Measurements from ENCODE around the gene TMEM54.
"Not testable (repeated sequence)": the region's sequence is repeated elsewhere in the genome, so short reads cannot be mapped to it uniquely, and the experiment has no call there.

Gene TMEM54

GRCh38 chr1:32927441-32927840 is 26.3 kb upstream of the TMEM54 start:
- H3K27me3 Mint-ChIP-seq, result peaks cover 42% of the 10 kb centered on the region
- no peak overlapping the region for H3K27ac Mint-ChIP-seq
- H3K9me3 Mint-ChIP-seq, result peaks cover 4% of the 10 kb centered on the region
- peaks cover 25% of the 10 kb centered on the region for H3K4me1 Mint-ChIP-seq
- no peak overlapping the region for H3K4me3 Mint-ChIP-seq
- H3K36me3 Mint-ChIP-seq, result no peaks in the 10 kb centered on the region
- no peak for ATAC-seq

DNA sequence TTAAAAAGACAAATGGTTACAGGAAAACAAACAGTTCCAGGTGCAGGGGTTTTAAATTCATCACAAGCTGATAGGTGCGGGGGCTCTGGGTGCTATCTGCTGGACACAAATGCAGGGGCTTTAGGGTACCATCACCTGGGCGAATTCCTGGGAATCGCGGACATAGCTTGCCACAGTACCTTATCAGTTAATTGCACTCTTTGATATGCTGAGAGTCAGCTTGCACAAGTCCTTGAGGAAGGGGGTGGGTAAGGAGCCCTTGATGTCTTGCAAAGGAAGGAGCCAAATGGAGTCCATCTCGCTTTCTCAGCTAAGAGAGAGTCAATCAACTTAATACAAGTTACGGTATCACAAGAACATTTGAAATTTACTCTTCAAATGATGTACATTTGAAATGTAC is 25.4 kb upstream of the TMEM54 start:
- Mint-ChIP-seq H3K4me1 (peaks cover 25% of the 10 kb centered on the region), H3K36me3 (no peaks in the 10 kb centered on the region), H3K9me3 (peaks cover 4% of the 10 kb centered on the region), H3K27ac (no peak overlapping the region), H3K4me3 (no peak overlapping the region), H3K27me3 (peaks cover 51% of the 10 kb centered on the region)
- ATAC-seq, result no peak

GRCh38 chr1:32925403-32926162 is 24.4 kb upstream of the TMEM54 start:
- peaks cover 25% of the 10 kb centered on the region for H3K4me1 Mint-ChIP-seq
- no peaks in the 10 kb centered on the region for H3K36me3 Mint-ChIP-seq
- H3K27me3 Mint-ChIP-seq, result peaks cover 61% of the 10 kb centered on the region
- no peak overlapping the region for H3K27ac Mint-ChIP-seq
- ATAC-seq, result no peak
- H3K9me3 Mint-ChIP-seq, result peaks cover 4% of the 10 kb centered on the region
- peak overlapping the region; percentile 25 for H3K4me3 Mint-ChIP-seq

GRCh38 chr1:32924881-32925344 is 23.7 kb upstream of the TMEM54 start:
- no peak for ATAC-seq

GRCh38 chr1:32920833-32921232 is 19.6 kb upstream of the TMEM54 start:
- H3K9me3 Mint-ChIP-seq, result no peaks in the 10 kb centered on the region
- no peak for ATAC-seq

More at GRCh38 chr1:32924881-32925344, 23.7 kb upstream of the TMEM54 start:
- Mint-ChIP-seq H3K4me3 (no peak overlapping the region), H3K36me3 (no peaks in the 10 kb centered on the region), H3K27ac (no peak overlapping the region), H3K9me3 (peaks cover 4% of the 10 kb centered on the region), H3K4me1 (peaks cover 25% of the 10 kb centered on the region), H3K27me3 (peaks cover 68% of the 10 kb centered on the region)

GRCh38 chr1:32919811-32920733 is 18.9 kb upstream of the TMEM54 start:
- H3K4me3 Mint-ChIP-seq, result no peak overlapping the region
- no peak for ATAC-seq
- no peaks in the 10 kb centered on the region for H3K36me3 Mint-ChIP-seq

More at GRCh38 chr1:32920833-32921232, 19.6 kb upstream of the TMEM54 start:
- peaks cover 23% of the 10 kb centered on the region for H3K4me1 Mint-ChIP-seq
- no peaks in the 10 kb centered on the region for H3K36me3 Mint-ChIP-seq
- H3K4me3 Mint-ChIP-seq, result no peak overlapping the region
- H3K27me3 Mint-ChIP-seq, result peaks cover 84% of the 10 kb centered on the region
- H3K27ac Mint-ChIP-seq, result no peak overlapping the region

GRCh38 chr1:32918179-32918578 is 17.0 kb upstream of the TMEM54 start:
- peaks cover 66% of the 10 kb centered on the region for H3K27me3 Mint-ChIP-seq
- no peak overlapping the region for H3K27ac Mint-ChIP-seq
- no peak for ATAC-seq
- H3K4me3 Mint-ChIP-seq, result no peak overlapping the region
- no peaks in the 10 kb centered on the region for H3K4me1 Mint-ChIP-seq
- no peaks in the 10 kb centered on the region for H3K9me3 Mint-ChIP-seq
- H3K36me3 Mint-ChIP-seq, result no peaks in the 10 kb centered on the region

More at GRCh38 chr1:32919811-32920733, 18.9 kb upstream of the TMEM54 start:
- no peak overlapping the region for H3K27ac Mint-ChIP-seq
- H3K9me3 Mint-ChIP-seq, result no peaks in the 10 kb centered on the region
- peaks cover 84% of the 10 kb centered on the region for H3K27me3 Mint-ChIP-seq
- peaks cover 15% of the 10 kb centered on the region for H3K4me1 Mint-ChIP-seq

- Mint-ChIP-seq H3K27ac (no peak overlapping the region), H3K4me1 (no peaks in the 10 kb centered on the region), H3K27me3 (peaks cover 60% of the 10 kb centered on the region), H3K9me3 (no peaks in the 10 kb centered on the region), H3K4me3 (no peak overlapping the region), H3K36me3 (no peaks in the 10 kb centered on the region)
- ATAC-seq, result no peak
These were observed 16.3 kb upstream of the TMEM54 start for GRCh38 chr1:32917521-32917920.

DNA sequence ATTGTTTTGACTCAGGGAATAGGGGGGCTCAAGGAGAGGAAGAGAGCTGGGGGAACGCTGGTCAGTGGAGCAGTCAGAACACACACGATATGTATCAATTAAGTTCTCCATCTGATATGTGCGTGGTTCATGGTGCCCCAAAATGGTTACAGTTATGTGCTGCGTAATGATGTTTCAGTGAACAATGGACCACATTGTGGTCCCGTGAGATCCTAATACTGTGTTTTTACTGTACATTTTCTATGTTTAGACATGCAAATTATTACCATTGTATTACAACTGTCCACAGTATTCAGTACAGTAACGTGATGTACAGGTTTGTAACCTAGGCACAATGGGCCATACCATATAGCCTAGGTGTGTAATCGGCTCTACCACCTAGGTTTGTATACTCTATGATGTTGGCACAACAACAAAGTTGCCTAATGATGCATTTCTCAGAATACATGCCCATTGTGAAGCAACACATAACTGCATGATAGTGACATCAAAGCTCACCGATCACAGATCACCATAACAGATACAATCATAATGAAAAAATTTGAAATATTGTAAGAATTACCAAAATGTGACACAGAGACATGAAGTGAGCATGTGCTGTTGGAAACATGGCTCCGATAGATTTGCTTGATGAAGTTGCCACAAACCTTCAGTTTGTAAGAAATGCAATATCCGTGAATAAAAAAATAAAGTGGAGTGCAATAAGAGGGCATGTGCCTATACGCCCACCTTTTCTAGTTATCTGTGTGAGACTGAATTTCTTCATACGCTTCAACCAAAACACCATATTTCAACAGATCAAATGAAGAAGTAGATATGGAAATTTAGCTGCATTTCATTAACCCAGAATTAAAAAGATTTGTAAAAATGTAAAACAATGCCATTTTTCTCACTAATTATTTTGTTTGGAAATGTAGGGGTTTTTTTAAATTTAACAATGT is 14.8 kb upstream of the TMEM54 start:
- H3K36me3 Mint-ChIP-seq, result no peaks in the 10 kb centered on the region
- no peak overlapping the region for H3K27ac Mint-ChIP-seq
- H3K9me3 Mint-ChIP-seq, result no peaks in the 10 kb centered on the region
- peaks cover 45% of the 10 kb centered on the region for H3K27me3 Mint-ChIP-seq
- ATAC-seq, result no peak
- H3K4me1 Mint-ChIP-seq, result no peaks in the 10 kb centered on the region
- no peak overlapping the region for H3K4me3 Mint-ChIP-seq

DNA sequence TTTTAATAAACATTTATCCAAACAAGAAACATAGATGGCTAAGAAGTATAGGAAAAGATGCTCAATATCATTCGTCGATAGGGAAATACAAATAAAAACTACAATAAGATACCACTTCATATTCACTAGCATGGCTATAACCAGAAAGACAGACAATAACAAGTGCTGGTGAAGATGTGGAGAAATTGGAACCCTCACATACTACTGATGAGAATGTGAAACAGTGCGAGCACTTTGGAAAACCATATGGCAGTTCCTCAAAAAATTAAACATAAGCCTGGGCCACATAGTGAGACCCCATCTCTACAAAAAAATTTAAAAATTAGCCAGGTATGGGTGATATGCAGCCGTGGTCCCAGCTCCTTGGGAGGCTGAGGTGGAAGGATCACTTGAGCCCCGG is 9.1 kb upstream of the TMEM54 start:
- H3K4me1 Mint-ChIP-seq, result no peaks in the 10 kb centered on the region
- H3K27me3 Mint-ChIP-seq, result peaks cover 4% of the 10 kb centered on the region
- H3K36me3 Mint-ChIP-seq, result no peaks in the 10 kb centered on the region
- no peaks in the 10 kb centered on the region for H3K9me3 Mint-ChIP-seq
- ATAC-seq, result no peak
- H3K4me3 Mint-ChIP-seq, result no peak overlapping the region
- H3K27ac Mint-ChIP-seq, result no peak overlapping the region

GRCh38 chr1:32907435-32907834 is 6.2 kb upstream of the TMEM54 start:
- peaks cover 10% of the 10 kb centered on the region for H3K27me3 Mint-ChIP-seq
- H3K4me3 Mint-ChIP-seq, result no peak overlapping the region
- H3K9me3 Mint-ChIP-seq, result no peaks in the 10 kb centered on the region
- no peaks in the 10 kb centered on the region for H3K36me3 Mint-ChIP-seq
- no peak overlapping the region for H3K27ac Mint-ChIP-seq
- ATAC-seq, result no peak
- H3K4me1 Mint-ChIP-seq, result no peaks in the 10 kb centered on the region

DNA sequence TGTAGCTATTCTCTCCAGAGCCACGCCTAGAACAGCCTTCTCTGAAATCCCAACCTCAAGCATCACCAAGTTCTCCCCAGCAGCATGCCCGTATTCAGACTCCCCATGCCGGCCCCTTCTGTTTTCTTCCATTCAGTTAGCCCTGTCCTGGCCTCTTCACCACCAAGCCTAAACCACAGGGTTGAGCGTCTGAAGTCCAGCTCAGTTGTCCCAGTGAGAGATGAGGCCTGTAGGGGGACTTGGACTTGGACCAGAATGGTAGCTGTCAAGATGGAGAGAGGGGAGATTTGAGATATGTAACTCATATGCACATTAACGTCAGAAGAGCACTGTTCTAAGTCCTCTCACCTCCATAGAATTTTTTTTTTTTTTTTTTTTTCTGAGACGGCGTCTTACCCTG is 5.5 kb upstream of the TMEM54 start:
- Mint-ChIP-seq H3K4me1 (peaks cover 3% of the 10 kb centered on the region), H3K36me3 (no peaks in the 10 kb centered on the region), H3K27me3 (peaks cover 18% of the 10 kb centered on the region), H3K27ac (no peak overlapping the region), H3K4me3 (no peak overlapping the region), H3K9me3 (no peaks in the 10 kb centered on the region)
- no peak for ATAC-seq

DNA sequence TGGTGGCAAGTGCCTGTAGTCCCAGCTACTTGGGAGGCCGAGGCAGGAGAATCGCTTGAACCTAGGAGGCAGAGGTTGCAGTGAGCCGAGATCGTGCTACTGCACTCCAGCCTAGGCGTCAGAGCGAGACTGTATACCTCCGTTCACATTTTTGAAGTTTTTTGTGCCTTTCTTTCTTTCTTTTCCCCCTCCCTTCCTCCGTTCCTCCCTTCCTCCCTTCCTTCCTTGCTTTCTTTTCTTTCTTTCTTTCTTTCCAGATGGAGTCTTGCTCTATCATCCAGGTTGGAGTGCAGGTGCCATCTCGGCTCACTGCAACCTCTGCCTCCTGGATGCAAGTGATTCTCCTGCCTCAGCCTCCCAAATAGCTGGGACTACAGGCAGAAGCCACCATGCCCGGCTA is 4.4 kb upstream of the TMEM54 start:
- not testable (repeated sequence) for H3K27ac Mint-ChIP-seq, ATAC-seq, H3K4me3 Mint-ChIP-seq, H3K36me3 Mint-ChIP-seq, H3K9me3 Mint-ChIP-seq, H3K4me1 Mint-ChIP-seq
- peaks cover 27% of the 10 kb centered on the region for H3K27me3 Mint-ChIP-seq

DNA sequence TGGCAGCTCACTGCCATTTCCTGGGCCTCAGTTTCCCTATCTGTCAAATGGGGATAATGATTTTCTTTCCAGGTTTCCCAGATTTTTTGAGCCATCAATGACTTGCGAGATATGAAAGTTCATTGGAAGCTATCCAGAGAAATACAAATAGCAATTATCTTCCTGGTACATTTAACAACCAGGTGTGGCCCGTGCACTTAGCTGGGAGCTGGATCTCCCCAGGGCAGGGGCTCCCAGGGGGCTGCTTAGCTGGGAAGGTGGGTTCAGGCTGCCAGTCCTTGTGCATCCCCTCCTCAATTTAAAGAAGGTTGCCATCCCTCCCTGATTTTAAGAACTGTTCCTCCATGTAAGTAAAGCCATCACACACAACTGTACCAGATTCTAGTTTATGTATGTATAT is 3.6 kb upstream of the TMEM54 start:
- peaks cover 33% of the 10 kb centered on the region for H3K27me3 Mint-ChIP-seq
- H3K4me3 Mint-ChIP-seq, result no peak overlapping the region
- H3K27ac Mint-ChIP-seq, result no peak overlapping the region
- no peak for ATAC-seq
- no peaks in the 10 kb centered on the region for H3K9me3 Mint-ChIP-seq
- no peaks in the 10 kb centered on the region for H3K36me3 Mint-ChIP-seq
- H3K4me1 Mint-ChIP-seq, result peaks cover 11% of the 10 kb centered on the region

Data from stimulated activated memory B cell treated with anti-CD40 and anti-IgM and Interleukin-4, amounts not matched to agents 10 μg/mL and 1 μg/mL and 100 μg/mL, for 72 hours (primary cell).